Osteocyte (in vitro differentiated cells): ENCODE results near the gene FADS1. TPM values are rescaled to one million over a fixed set of nuclear protein-coding genes. Genes with fewer than 3 reads are reported as not detected.

Experiments
- DNase-seq: peaks from one replicate; pipeline ENCODE4 v3.0.0; 2021; ENCODE audit warnings: mixed read lengths; ENCODE audit not compliant: unreplicated experiment; ENCODE audit errors: extremely low spot score
- H3K27ac Mint-ChIP-seq: one replicate; pipeline ENCODE4 v1.8.0; 2021; ENCODE audit warnings: mild to moderate bottlenecking, mixed read lengths; ENCODE audit not compliant: unreplicated experiment
- H3K27me3 Mint-ChIP-seq: one replicate; pipeline ENCODE4 v1.8.0; 2021; ENCODE audit warnings: mixed read lengths; ENCODE audit not compliant: unreplicated experiment
- H3K36me3 Mint-ChIP-seq: one replicate; pipeline ENCODE4 v1.8.0; 2021; ENCODE audit warnings: mixed read lengths; ENCODE audit not compliant: unreplicated experiment
- H3K4me1 Mint-ChIP-seq: one replicate; pipeline ENCODE4 v1.8.0; 2021; ENCODE audit warnings: mixed read lengths; ENCODE audit not compliant: unreplicated experiment
- H3K4me3 Mint-ChIP-seq: one replicate; pipeline ENCODE4 v1.8.0; 2021; ENCODE audit warnings: mild to moderate bottlenecking, moderate library complexity, mixed read lengths; ENCODE audit not compliant: unreplicated experiment
- H3K9me3 Mint-ChIP-seq: one replicate; pipeline ENCODE4 v1.8.0; 2021; ENCODE audit warnings: mixed read lengths; ENCODE audit not compliant: unreplicated experiment
- total RNA-seq: library from RNA; stranded (reverse); gene quantifications from 2 replicates; pipeline ENCODE4 v1.2.1, GENCODE V29; 2021
- TF ChIP-seq, protein P1 (sequence below): fragments of 200-600 bp; sonication (generic); IDR thresholded peaks from 2 replicates; pipeline ENCODE4 v1.5.0; 2021; ENCODE audit warnings: antibody characterized with exemption, mild to moderate bottlenecking, moderate library complexity

Gene FADS1
- total RNA-seq, 1 donor from 2014 or later: 76.0 TPM

DNA sequence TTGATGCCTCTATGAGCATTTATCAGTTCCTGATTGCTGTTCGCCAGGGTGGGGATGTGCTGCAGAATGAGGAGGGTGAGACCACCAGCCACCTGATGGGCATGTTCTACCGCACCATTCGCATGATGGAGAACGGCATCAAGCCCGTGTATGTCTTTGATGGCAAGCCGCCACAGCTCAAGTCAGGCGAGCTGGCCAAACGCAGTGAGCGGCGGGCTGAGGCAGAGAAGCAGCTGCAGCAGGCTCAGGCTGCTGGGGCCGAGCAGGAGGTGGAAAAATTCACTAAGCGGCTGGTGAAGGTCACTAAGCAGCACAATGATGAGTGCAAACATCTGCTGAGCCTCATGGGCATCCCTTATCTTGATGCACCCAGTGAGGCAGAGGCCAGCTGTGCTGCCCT lies 21.3 kb downstream of the FADS1 start:
- Mint-ChIP-seq H3K27ac (no peak overlapping the region), H3K36me3 (peaks cover 2% of the 10 kb centered on the region), H3K9me3 (no peaks in the 10 kb centered on the region), H3K4me3 (no peak overlapping the region), H3K4me1 (peaks cover 27% of the 10 kb centered on the region), H3K27me3 (no peaks in the 10 kb centered on the region)
- TF ChIP-seq, protein P1, sequence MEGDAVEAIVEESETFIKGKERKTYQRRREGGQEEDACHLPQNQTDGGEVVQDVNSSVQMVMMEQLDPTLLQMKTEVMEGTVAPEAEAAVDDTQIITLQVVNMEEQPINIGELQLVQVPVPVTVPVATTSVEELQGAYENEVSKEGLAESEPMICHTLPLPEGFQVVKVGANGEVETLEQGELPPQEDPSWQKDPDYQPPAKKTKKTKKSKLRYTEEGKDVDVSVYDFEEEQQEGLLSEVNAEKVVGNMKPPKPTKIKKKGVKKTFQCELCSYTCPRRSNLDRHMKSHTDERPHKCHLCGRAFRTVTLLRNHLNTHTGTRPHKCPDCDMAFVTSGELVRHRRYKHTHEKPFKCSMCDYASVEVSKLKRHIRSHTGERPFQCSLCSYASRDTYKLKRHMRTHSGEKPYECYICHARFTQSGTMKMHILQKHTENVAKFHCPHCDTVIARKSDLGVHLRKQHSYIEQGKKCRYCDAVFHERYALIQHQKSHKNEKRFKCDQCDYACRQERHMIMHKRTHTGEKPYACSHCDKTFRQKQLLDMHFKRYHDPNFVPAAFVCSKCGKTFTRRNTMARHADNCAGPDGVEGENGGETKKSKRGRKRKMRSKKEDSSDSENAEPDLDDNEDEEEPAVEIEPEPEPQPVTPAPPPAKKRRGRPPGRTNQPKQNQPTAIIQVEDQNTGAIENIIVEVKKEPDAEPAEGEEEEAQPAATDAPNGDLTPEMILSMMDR: no peak
- no peak for DNase-seq

DNA sequence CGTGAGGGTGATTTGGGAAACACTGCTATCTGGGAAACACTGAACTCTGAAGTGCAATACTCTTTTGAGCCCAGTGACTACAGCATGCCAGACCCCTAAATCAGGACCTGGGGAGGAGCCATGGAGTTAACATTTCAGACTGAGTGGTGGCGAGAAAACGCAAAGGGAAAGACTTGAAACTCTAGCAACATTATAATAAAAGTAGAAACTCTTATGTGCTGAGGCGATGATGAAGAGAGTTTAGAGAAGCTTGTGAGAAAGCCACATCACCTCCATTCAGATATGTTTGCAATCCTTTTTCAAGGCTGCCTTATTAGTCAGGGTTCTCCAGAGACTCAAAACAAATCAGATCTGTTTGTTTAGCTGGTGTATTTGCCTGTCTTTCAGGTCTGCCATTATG lies 22.2 kb downstream of the FADS1 start:
- Mint-ChIP-seq H3K27ac (no peak overlapping the region), H3K36me3 (peaks cover 5% of the 10 kb centered on the region), H3K4me1 (peaks cover 27% of the 10 kb centered on the region), H3K4me3 (no peak overlapping the region), H3K9me3 (no peaks in the 10 kb centered on the region), H3K27me3 (no peaks in the 10 kb centered on the region)
- DNase-seq: no peak
- TF ChIP-seq, protein P1: no peak

DNA sequence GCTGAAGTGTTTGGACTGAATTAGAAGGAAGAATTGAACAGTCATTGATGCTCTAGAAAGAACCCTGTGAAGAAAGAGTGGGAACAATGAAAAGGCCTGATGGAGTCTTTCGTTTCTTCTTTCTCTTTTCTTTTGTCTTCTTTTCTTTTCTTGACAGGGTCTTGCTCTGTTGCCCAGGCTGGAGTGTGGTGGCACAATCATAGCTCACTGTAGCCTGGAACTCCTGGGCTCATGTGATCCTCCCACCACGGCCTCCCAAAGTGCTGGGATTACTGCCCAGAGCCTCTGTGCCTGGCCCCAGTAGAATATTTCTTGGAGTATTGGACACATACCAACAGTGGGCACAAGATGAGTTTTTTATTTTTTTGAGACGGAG lies 23.0 kb downstream of the FADS1 start:
- no peaks in the 10 kb centered on the region for H3K27me3 Mint-ChIP-seq
- peaks cover 6% of the 10 kb centered on the region for H3K36me3 Mint-ChIP-seq
- peak overlapping the region; percentile 99 for H3K27ac Mint-ChIP-seq
- peak overlapping the region; percentile 92 for H3K4me3 Mint-ChIP-seq
- TF ChIP-seq, protein P1: no peak
- no peaks in the 10 kb centered on the region for H3K9me3 Mint-ChIP-seq
- H3K4me1 Mint-ChIP-seq: peaks cover 27% of the 10 kb centered on the region
- DNase-seq: no peak

DNA sequence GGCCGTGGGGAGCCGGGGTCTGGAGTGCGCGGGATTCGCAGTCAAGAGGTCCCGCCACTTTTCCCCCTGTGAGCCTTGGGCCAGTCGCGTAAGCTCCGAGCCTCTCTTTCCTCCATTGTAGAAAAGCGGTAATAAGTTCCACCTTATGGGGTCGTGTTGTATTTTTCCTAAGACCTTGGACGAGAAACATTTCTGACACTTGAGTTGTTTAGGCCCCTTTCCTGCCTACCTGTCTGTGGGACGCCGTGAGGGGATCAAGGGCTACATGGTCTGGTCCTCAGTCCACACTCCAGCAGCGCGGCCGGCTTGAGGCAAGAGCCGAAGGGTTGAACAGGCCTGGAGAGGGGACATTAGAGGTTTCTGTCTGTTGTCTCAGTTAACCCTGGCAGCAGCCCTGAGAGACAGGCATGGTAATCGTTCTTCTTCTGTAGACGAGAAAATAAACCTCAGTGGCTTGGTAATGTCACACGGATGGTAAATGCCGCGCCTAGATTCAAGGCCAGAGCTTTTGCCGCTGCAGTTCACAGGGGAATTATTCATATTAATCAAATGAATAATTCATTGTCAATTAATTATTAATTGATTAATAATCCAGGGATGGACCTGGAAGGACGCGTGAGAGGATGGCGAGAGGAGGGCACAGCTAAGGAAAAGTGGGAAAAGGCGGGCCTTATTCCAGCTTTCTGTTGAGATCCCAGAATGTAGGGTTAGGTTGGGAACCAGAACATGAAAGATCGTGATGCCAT lies 23.5 kb downstream of the FADS1 start:
- peak overlapping the region; percentile 92 for H3K4me3 Mint-ChIP-seq
- peak overlapping the region; percentile 99 for H3K27ac Mint-ChIP-seq
- H3K36me3 Mint-ChIP-seq: peaks cover 9% of the 10 kb centered on the region
- TF ChIP-seq, protein P1: no peak
- no peaks in the 10 kb centered on the region for H3K27me3 Mint-ChIP-seq
- no peak for DNase-seq
- H3K4me1 Mint-ChIP-seq: peaks cover 27% of the 10 kb centered on the region
- no peaks in the 10 kb centered on the region for H3K9me3 Mint-ChIP-seq

DNA sequence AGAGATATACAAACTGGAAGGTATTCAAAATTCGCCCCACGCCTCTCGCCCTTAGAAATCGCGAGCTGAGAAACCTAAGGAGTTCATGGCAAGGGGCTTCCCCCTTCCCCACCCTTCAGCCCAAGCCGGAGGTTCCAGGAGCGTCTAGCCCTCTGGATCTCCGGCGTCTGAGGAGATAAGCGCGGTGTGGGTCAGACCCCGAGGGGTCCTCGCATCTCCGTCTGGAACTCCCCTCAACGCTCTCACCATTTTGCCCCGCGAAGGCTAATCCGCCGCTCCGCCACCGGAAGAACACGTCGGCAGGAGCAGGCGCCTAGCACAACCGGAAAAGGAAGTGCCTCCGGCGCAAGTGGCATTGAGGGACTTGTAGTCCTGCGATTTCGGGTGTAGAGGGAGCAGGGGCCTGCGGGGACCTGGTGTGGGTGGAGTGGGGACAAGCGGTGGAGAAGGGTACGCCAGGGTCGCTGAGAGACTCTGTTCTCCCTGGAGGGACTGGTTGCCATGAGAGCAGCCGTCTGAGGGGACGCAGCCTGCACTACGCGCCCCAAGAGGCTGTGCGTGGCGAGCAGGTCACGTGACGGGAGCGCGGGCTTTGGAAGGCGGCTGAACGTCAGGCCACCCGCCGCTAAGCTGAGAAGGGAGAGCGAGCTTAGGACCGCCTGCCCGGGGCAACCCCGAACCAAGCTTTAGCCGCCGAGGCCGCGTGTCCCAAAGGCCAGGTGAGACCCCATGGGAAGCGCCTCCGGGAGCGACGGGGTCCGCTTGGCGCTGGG lies 24.3 kb downstream of the FADS1 start, which contains the start of the genes FEN1 and TMEM258:
FEN1 (plus strand) TSS at position 602 of the 773 bp plus-strand sequence. CDS start 2,451 bp downstream, outside the sequence.
TMEM258 (minus strand) TSS at position 290 of the 773 bp plus-strand sequence; CDS start at position 249, 41 bp downstream.
- Mint-ChIP-seq H3K36me3 (peaks cover 9% of the 10 kb centered on the region), H3K4me3 (peak within 1 kb of the TSS; percentile 92), H3K27me3 (no peaks in the 10 kb centered on the region), H3K4me1 (peaks cover 23% of the 10 kb centered on the region), H3K9me3 (no peaks in the 10 kb centered on the region), H3K27ac (peak within 1 kb of the TSS; percentile 99)
- TF ChIP-seq, protein P1: no peak
- peak; percentile 96 for DNase-seq
